ENCODE results near the gene MST1. TPM values are rescaled to one million over a fixed set of nuclear protein-coding genes. Genes with fewer than 3 reads are reported as not detected.

Gene MST1
- total and polyA plus RNA-seq, 2 of the 4 experiments (the other 2 are of a cell fraction): 1.3 to 13.0 TPM

DNA sequence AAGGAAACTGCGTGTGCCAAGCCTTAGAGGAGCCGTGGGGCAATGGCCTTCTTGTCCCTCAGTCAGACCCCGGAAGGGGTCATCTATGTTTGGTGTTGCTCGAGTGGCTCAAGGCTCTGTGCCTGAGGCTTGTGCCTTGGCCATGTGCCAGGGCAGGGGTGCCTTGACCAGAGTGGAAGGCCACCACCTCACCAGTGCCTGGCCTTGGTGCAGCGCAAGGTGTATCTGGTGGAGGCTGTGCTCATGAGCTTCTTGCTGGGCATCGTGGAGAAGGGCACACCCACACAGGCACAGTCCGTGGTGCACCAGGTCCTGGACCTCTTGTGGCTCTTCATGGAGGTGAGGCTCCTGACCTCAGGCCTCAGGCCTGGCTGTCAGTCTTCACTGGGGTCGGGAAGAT is 10.7 kb upstream of the MST1 start:
- Histone ChIP-seq H2BK15ac (ENCODE audit: low read depth, low read length) (no peak overlapping the region), H3K36me3 (ENCODE audit: control insufficient read depth, insufficient read depth, low read length) (peaks cover 44% of the 10 kb centered on the region), H2AK9ac (replicated peaks; ENCODE audit: low read depth, low read length, poor library complexity) (no peak overlapping the region), H4K8ac (ENCODE audit: low read depth in 2 of 2, low read length in 2 of 2) (no peak overlapping the region), H3K4me1 (ENCODE audit: control insufficient read depth, insufficient read depth, low read length) (no peaks in the 10 kb centered on the region), H2BK20ac (ENCODE audit: low read depth, low read length) (no peak overlapping the region), H3K27me3 (ENCODE audit: control insufficient read depth, insufficient read depth, low read length) (no peaks in the 10 kb centered on the region), H3K9ac (ENCODE audit: low read depth, low read length) (no peak overlapping the region), H3K4me3 (ENCODE audit: insufficient read depth, low read depth, low read length) (no peak overlapping the region), H3K23ac (ENCODE audit: low read depth, low read length) (no peak overlapping the region), H2AFZ (replicated peaks; ENCODE audit: low read length, poor library complexity) (no peak overlapping the region), H2AK5ac (ENCODE audit: low read depth, low read length) (no peak overlapping the region), H3K9me3 (ENCODE audit: control insufficient read depth, insufficient read depth, low read length) (no peaks in the 10 kb centered on the region), H4K5ac (ENCODE audit: low read depth, low read length) (no peak overlapping the region), H3K56ac (ENCODE audit: extremely low read depth, insufficient read depth, low read length) (no peak overlapping the region), H3K4me2 (ENCODE audit: low read depth, low read length) (no peak overlapping the region), H3K79me1 (ENCODE audit: low read depth in 1 of 2, low read length in 2 of 2) (peaks cover 1% of the 10 kb centered on the region in 2 experiments; a peak in 2 of 4 replicates), H3K18ac (ENCODE audit: low read depth, low read length) (no peak overlapping the region), H3K27ac (ENCODE audit: insufficient read depth, low read length) (no peak overlapping the region), H2BK120ac (ENCODE audit: low read depth, low read length) (no peak overlapping the region), H3K9me1 (ENCODE audit: insufficient read depth, low read length) (no peaks in the 10 kb centered on the region), H2BK5ac (ENCODE audit: low read depth, low read length, poor library complexity, severe bottlenecking) (no peak overlapping the region), H3K4ac (ENCODE audit: low read depth, low read length) (no peak overlapping the region), H4K91ac (ENCODE audit: insufficient read depth, low read depth, low read length) (no peak overlapping the region), H3K14ac (replicated peaks; ENCODE audit: low read depth, low read length) (no peak overlapping the region), H4K20me1 (ENCODE audit: insufficient read depth, low read length) (peaks cover 7% of the 10 kb centered on the region; the same call in 1 of the 2 replicates)
- BruUV-seq (replicated peaks): no TSS peak
- dilution Hi-C loops (cut with HindIII; ENCODE audit: low sequenced_read_pairs, unreplicated experiment): no loop called here
- intact Hi-C loops (cut with micrococcal nuclease): loop anchor here (10.0 kb wide), 1 partner anchor 395 kb away; no protein-coding TSS in a partner anchor
- DNase-seq: no peak
- CTCF ChIA-PET: no interaction called here
- TF ChIP-seq FOS (IDR thresholded peaks at IDR 0.05; ENCODE audit: low read depth, low read length) (no peak), RFX5 (IDR thresholded peaks at IDR 0.05; ENCODE audit: low read depth, low read length) (no peak), CHD1 (IDR thresholded peaks at IDR 0.05; ENCODE audit: low read depth, low read length) (no peak), NFE2L2 (IDR thresholded peaks at IDR 0.05; ENCODE audit: low read depth, low read length) (no peak), SMC3 (IDR thresholded peaks at IDR 0.05; ENCODE audit: low read depth, low read length) (no peak), MAZ (IDR thresholded peaks at IDR 0.05; ENCODE audit: borderline replicate concordance, low read depth, low read length) (no peak), RAD21 (IDR thresholded peaks at IDR 0.05; ENCODE audit: low read length) (no peak), USF2 (IDR thresholded peaks at IDR 0.05; ENCODE audit: low read depth, low read length) (no peak), RCOR1 (IDR thresholded peaks at IDR 0.05; ENCODE audit: insufficient replicate concordance, low read length) (no peak), MAFK (IDR thresholded peaks at IDR 0.05; ENCODE audit: low read depth, low read length) (no peak), POLR2A (IDR thresholded peaks at IDR 0.05; ENCODE audit: low read depth, low read length) (no peak), CEBPB (IDR thresholded peaks at IDR 0.05; ENCODE audit: low read depth, low read length) (no peak), CTCF (conservative IDR thresholded peaks at IDR 0.05; ENCODE audit: low read depth, low read length) (no peak), MXI1 (IDR thresholded peaks at IDR 0.05; ENCODE audit: borderline replicate concordance, low read depth, low read length) (no peak), BHLHE40 (IDR thresholded peaks at IDR 0.05; ENCODE audit: low read depth, low read length) (no peak)
- TF ChIP-seq, protein P1, sequence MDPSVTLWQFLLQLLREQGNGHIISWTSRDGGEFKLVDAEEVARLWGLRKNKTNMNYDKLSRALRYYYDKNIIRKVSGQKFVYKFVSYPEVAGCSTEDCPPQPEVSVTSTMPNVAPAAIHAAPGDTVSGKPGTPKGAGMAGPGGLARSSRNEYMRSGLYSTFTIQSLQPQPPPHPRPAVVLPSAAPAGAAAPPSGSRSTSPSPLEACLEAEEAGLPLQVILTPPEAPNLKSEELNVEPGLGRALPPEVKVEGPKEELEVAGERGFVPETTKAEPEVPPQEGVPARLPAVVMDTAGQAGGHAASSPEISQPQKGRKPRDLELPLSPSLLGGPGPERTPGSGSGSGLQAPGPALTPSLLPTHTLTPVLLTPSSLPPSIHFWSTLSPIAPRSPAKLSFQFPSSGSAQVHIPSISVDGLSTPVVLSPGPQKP (IDR thresholded peaks at IDR 0.05; ENCODE audit: borderline replicate concordance, low read depth, low read length): no peak
- in situ Hi-C loops (cut with MboI; ENCODE audit: low sequenced_read_pairs): loop anchor here (5.0 kb wide), 2 partner anchors 142 to 207 kb away; no protein-coding TSS in a partner anchor
- no peak for ATAC-seq (ENCODE audit: low read depth)
- WGBS, 2 experiments (ENCODE audit: extremely low coverage in 2 of 2, insufficient read length in 1 of 2): 70% methylated on average over 3 of the region's 8 CpGs; no CpG with 5 or more reads in 1 of the 2 experiments
- POLR2A ChIA-PET (ENCODE audit: unreplicated experiment): no interaction called here
